NCI-H2171 (cell line): ENCODE data around the gene PREX1.
"Not testable (repeated sequence)": the region's sequence is repeated elsewhere in the genome, so short reads cannot be mapped to it uniquely, and the experiment has no call there.

Source experiments
- DNase-seq: peaks from one replicate; lab custom pipeline; 2025; lab: John Stamatoyannopoulos, UW

PREX1 gene

GRCh38 chr20:48812600-48813445, 15.0 kb downstream of the PREX1 start:
- no peak for DNase-seq

- DNase-seq, result not testable (repeated sequence)
These were observed 15.7 kb downstream of the PREX1 start for GRCh38 chr20:48812114-48812513.

GRCh38 chr20:48809673-48810072, 18.1 kb downstream of the PREX1 start:
- no peak for DNase-seq

- DNase-seq, result no peak
These were observed 19.3 kb downstream of the PREX1 start for GRCh38 chr20:48808382-48809034.

- DNase-seq, result no peak
These were observed 20.0 kb downstream of the PREX1 start for GRCh38 chr20:48807586-48808381.

GRCh38 chr20:48807051-48807450, 20.7 kb downstream of the PREX1 start:
- no peak for DNase-seq

GRCh38 chr20:48805716-48806115, 22.1 kb downstream of the PREX1 start:
- DNase-seq, result no peak

- DNase-seq, result no peak
These were observed 22.5 kb downstream of the PREX1 start for GRCh38 chr20:48805286-48805685.

- DNase-seq, result no peak
These were observed 23.4 kb downstream of the PREX1 start for GRCh38 chr20:48804300-48804980.

GRCh38 chr20:48803176-48804053, 24.4 kb downstream of the PREX1 start:
- DNase-seq, result no peak

GRCh38 chr20:48802647-48803046, 25.2 kb downstream of the PREX1 start:
- no peak for DNase-seq

GRCh38 chr20:48802216-48802615, 25.6 kb downstream of the PREX1 start:
- DNase-seq, result no peak

- no peak for DNase-seq
These were observed 26.6 kb downstream of the PREX1 start for GRCh38 chr20:48801197-48801596.

GRCh38 chr20:48800177-48800576, 27.6 kb downstream of the PREX1 start:
- DNase-seq, result no peak

- no peak for DNase-seq
These were observed 28.3 kb downstream of the PREX1 start for GRCh38 chr20:48799328-48800105.

- DNase-seq, result no peak
These were observed 29.7 kb downstream of the PREX1 start for GRCh38 chr20:48797850-48798747.

- no peak for DNase-seq
These were observed 30.4 kb downstream of the PREX1 start for GRCh38 chr20:48797275-48797825.

- DNase-seq, result no peak
These were observed 32.1 kb downstream of the PREX1 start for GRCh38 chr20:48795732-48796131.
